ENCODE measurements around the gene ALDOB. TPM values are rescaled to one million over a fixed set of nuclear protein-coding genes. Genes with fewer than 3 reads are reported as not detected.

Gene ALDOB
- total RNA-seq, 1 experiment from 2014 or later = 1.2 TPM

GRCh38 chr9:101403516-101404285 lies 31.9 kb downstream of the ALDOB start:
- H3K79me2 ChIP-seq (ENCODE audit: insufficient read depth, low read length) = peaks cover 25% of the 10 kb centered on the region
- H3K4me2 ChIP-seq (ENCODE audit: low read length) = no peak overlapping the region
- peaks cover 5 to 20% of the 10 kb centered on the region in 2 experiments; a peak in 3 of 4 replicates for H3K9me3 ChIP-seq (ENCODE audit: control insufficient read depth in 1 of 2, insufficient read depth in 1 of 2, low read depth in 1 of 2, low read length in 2 of 2)
- ChIA-PET CTCF (interaction anchor here (0.6 kb wide), 1 partner anchor 15 kb away, joined by 3 read pairs; no protein-coding TSS in a partner anchor), RAD21 (ENCODE audit: low non-redundant PET in 1 of 2, low total read pairs in 2 of 2, uncharacterized antibody in 2 of 2, unreplicated experiment in 2 of 2) (no interaction called here), POLR2A (no interaction called here)
- peaks cover 3 to 7% of the 10 kb centered on the region in 2 experiments; a peak in 3 of 4 replicates for H3K4me1 ChIP-seq (ENCODE audit: control insufficient read depth in 1 of 2, insufficient read depth in 2 of 2, low read length in 2 of 2)
- intact Hi-C loops (cut with micrococcal nuclease) = no loop called here
- no TSS peak for BruUV-seq (replicated peaks)
- no peak overlapping the region for H3K4me3 ChIP-seq (replicated peaks in 1 of 2; ENCODE audit: low read depth in 1 of 2, low read length in 2 of 2)
- H3K27me3 ChIP-seq (ENCODE audit: insufficient read depth, low read length) = no peaks in the 10 kb centered on the region
- H3K9ac ChIP-seq (ENCODE audit: low read length) = no peak overlapping the region
- no peak overlapping the region for H3K27ac ChIP-seq (ENCODE audit: low read depth, low read length)
- H3K9me2 ChIP-seq (ENCODE audit: insufficient read depth) = no peaks in the 10 kb centered on the region
- no peak for TF ChIP-seq EZH2 (IDR thresholded peaks at IDR 0.05)
- no peak for TF ChIP-seq JUND (IDR thresholded peaks at IDR 0.05)
- no peak for TF ChIP-seq SRF (IDR thresholded peaks at IDR 0.05; ENCODE audit: low read depth)
- no peak for TF ChIP-seq MAX (IDR thresholded peaks at IDR 0.05)
- no peak for TF ChIP-seq CTCF (IDR thresholded peaks at IDR 0.05 in 2 of 3, conservative IDR thresholded peaks at IDR 0.05 in 1 of 3; ENCODE audit: borderline replicate concordance in 1 of 3, insufficient read depth in 1 of 3, low read depth in 2 of 3, low read length in 2 of 3)
- no peak for TF ChIP-seq SP1 (IDR thresholded peaks at IDR 0.05; ENCODE audit: low read depth)
- TF ChIP-seq POLR2AphosphoS5 (IDR thresholded peaks at IDR 0.05; ENCODE audit: low read depth, low read length) = no peak
- TF ChIP-seq TCF7L2 (IDR thresholded peaks at IDR 0.05; ENCODE audit: borderline replicate concordance, extremely low read depth, insufficient read depth, insufficient read length) = no peak
- TF ChIP-seq YY1 (IDR thresholded peaks at IDR 0.05; ENCODE audit: extremely low read depth, insufficient replicate concordance, low read depth, low read length) = no peak
- no peak for TF ChIP-seq CEBPB (IDR thresholded peaks at IDR 0.05; ENCODE audit: low read depth)
- no peak for TF ChIP-seq ZBTB33 (IDR thresholded peaks at IDR 0.05; ENCODE audit: extremely low read depth, insufficient replicate concordance, low read length)
- H2AFZ ChIP-seq (ENCODE audit: low read depth, low read length, poor library complexity, severe bottlenecking) = no peak overlapping the region
- no peaks in the 10 kb centered on the region for H4K20me1 ChIP-seq (ENCODE audit: insufficient read depth)
- H3K36me3 ChIP-seq (ENCODE audit: control insufficient read depth in 1 of 2, insufficient read depth in 2 of 2, low read length in 2 of 2) = peaks cover 56 to 67% of the 10 kb centered on the region in 2 experiments
- DNase-seq (ENCODE audit: low read depth, low spot score) (no peak), ATAC-seq (no peak)
